Fibroblast of lung (primary cell): Measurements from ENCODE around the gene HELB. TPM values are rescaled to one million over a fixed set of nuclear protein-coding genes. Genes with fewer than 3 reads are reported as not detected.

Experiments
- DNase-seq, 2 donors: peaks; one replicate each; pipeline versions ENCODE4 v3.0.0 to v3.0.0-alpha.2; 2010; ENCODE audit warnings: low read depth in 2 of 2
- H2AFZ ChIP-seq: 2 replicates; pipeline ENCODE4 v1.5.1; 2012; ENCODE audit warnings: low read length, control low read depth, inconsistent platforms
- H3K27ac ChIP-seq: 2 replicates; pipeline ENCODE4 v1.5.1; 2011; ENCODE audit warnings: low read length, control low read depth; ENCODE audit not compliant: insufficient read depth
- H3K27me3 ChIP-seq: 2 replicates; pipeline ENCODE4 v1.5.1; 2011; ENCODE audit warnings: mild to moderate bottlenecking, low read length; ENCODE audit not compliant: control insufficient read depth, insufficient read depth
- H3K36me3 ChIP-seq: 2 replicates; pipeline ENCODE4 v1.5.1; 2011; ENCODE audit warnings: low read length; ENCODE audit not compliant: control insufficient read depth, insufficient read depth
- H3K4me1 ChIP-seq: 2 replicates; pipeline ENCODE4 v1.5.1; 2011; ENCODE audit warnings: low read length; ENCODE audit not compliant: control insufficient read depth, insufficient read depth; ENCODE audit errors: extremely low read depth
- H3K4me2 ChIP-seq: 2 replicates; pipeline ENCODE4 v1.5.1; 2011; ENCODE audit warnings: low read length, control low read depth; ENCODE audit not compliant: insufficient read depth; ENCODE audit errors: extremely low read depth
- H3K4me3 ChIP-seq, 4 experiments: fragments of 200-600 bp in 1 of 4; sonication (generic) in 1 of 4; replicated peaks in 1 of 4; 2 replicates each; pipeline ENCODE4 v1.5.1; 2011 to 2016; ENCODE audit warnings: low read length in 4 of 4, low read depth in 3 of 4, mild to moderate bottlenecking in 3 of 4, control low read depth in 2 of 4, inconsistent platforms in 1 of 4, mixed read lengths in 1 of 4; ENCODE audit not compliant: insufficient read depth in 1 of 4; ENCODE audit errors: control extremely low read depth in 1 of 4
- H3K79me2 ChIP-seq: 2 replicates; pipeline ENCODE4 v1.5.1; 2012; ENCODE audit warnings: mild to moderate bottlenecking, low read length, inconsistent platforms; ENCODE audit not compliant: control insufficient read depth, insufficient read depth
- H3K9ac ChIP-seq: 2 replicates; pipeline ENCODE4 v1.5.1; 2011; ENCODE audit warnings: mild to moderate bottlenecking, low read length, control low read depth; ENCODE audit not compliant: insufficient read depth
- H3K9me3 ChIP-seq: 2 replicates; pipeline ENCODE4 v1.5.1; 2012; ENCODE audit warnings: low read depth, low read length; ENCODE audit not compliant: control insufficient read depth, insufficient read depth
- H4K20me1 ChIP-seq: 2 replicates; pipeline ENCODE4 v1.5.1; 2011; ENCODE audit warnings: low read length; ENCODE audit not compliant: control insufficient read depth, insufficient read depth; ENCODE audit errors: extremely low read depth
- EZH2 ChIP-seq: IDR thresholded peaks from 2 replicates; pipeline ENCODE4 v1.5.1; 2012; ENCODE audit warnings: low read length, control low read depth, mild to moderate bottlenecking; ENCODE audit errors: missing control alignments
- polyA plus RNA-seq, 2 donors: library from polyadenylated mRNA; depleted of rRNA in 1 of 2; stranded (reverse) in 1 of 2; unstranded in 1 of 2; fragments of >200 nt; gene quantifications; 2 replicates each; pipeline ENCODE4 v1.2.1, GENCODE V29; 2011 to 2012; ENCODE audit warnings: missing spikeins in 1 of 2
- total RNA-seq: library from RNA; depleted of rRNA; stranded (reverse); fragments of >200 nt; gene quantifications from 2 replicates; pipeline ENCODE4 v1.2.1, GENCODE V29; 2014
- TF ChIP-seq, protein P1 (sequence below), 2 donors: IDR thresholded peaks in 1 of 2; conservative IDR thresholded peaks in 1 of 2; 1 replicate in 1 of 2; 2 replicates in 1 of 2; pipeline ENCODE4 v1.5.1; 2011 to 2012; ENCODE audit warnings: low read length in 2 of 2, control low read depth in 1 of 2, inconsistent platforms in 1 of 2, low read depth in 1 of 2, mild to moderate bottlenecking in 1 of 2

The HELB gene
- total and polyA plus RNA-seq, 2 donors (not counting 1 experiment from before 2014, with no cell fraction given), result 1.2 to 3.1 TPM

DNA sequence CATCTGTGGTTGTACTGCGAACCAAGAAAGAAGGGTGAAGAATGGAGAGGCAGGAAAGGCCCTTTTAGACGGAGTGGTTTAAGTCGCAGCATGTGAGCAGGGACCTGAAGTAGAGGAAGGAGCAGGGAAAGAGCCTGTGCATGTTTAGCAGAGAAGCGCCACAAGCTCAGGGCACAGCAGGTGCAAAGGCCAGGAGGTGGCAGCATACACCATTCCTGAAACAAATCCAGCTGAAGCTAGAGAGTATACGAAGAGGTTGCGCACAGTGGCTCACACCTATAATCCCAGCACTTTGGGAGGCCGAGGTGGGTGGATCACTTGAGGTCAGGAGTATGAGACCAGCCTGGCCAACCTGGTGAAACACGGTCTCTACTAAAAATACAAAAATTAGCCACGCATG is 49.9 kb downstream of the HELB start:
- H4K20me1 ChIP-seq, result no peaks in the 10 kb centered on the region
- DNase-seq, result peak; percentile 4 to 9
- no peaks in the 10 kb centered on the region for H3K27me3 ChIP-seq
- no peaks in the 10 kb centered on the region for H3K9me3 ChIP-seq
- no peaks in the 10 kb centered on the region for H3K79me2 ChIP-seq
- TF ChIP-seq, protein P1, sequence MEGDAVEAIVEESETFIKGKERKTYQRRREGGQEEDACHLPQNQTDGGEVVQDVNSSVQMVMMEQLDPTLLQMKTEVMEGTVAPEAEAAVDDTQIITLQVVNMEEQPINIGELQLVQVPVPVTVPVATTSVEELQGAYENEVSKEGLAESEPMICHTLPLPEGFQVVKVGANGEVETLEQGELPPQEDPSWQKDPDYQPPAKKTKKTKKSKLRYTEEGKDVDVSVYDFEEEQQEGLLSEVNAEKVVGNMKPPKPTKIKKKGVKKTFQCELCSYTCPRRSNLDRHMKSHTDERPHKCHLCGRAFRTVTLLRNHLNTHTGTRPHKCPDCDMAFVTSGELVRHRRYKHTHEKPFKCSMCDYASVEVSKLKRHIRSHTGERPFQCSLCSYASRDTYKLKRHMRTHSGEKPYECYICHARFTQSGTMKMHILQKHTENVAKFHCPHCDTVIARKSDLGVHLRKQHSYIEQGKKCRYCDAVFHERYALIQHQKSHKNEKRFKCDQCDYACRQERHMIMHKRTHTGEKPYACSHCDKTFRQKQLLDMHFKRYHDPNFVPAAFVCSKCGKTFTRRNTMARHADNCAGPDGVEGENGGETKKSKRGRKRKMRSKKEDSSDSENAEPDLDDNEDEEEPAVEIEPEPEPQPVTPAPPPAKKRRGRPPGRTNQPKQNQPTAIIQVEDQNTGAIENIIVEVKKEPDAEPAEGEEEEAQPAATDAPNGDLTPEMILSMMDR (conservative IDR thresholded peaks at IDR 0.05 in 1 of 2, IDR thresholded peaks at IDR 0.05 in 1 of 2; ENCODE audit: low read depth in 1 of 2, low read length in 2 of 2), result peak; percentile 24 to 28
- no peak for TF ChIP-seq EZH2
- no peak overlapping the region for H2AFZ ChIP-seq
- H3K27ac ChIP-seq, result no peak overlapping the region
- no peaks in the 10 kb centered on the region for H3K36me3 ChIP-seq
- H3K4me1 ChIP-seq, result no peaks in the 10 kb centered on the region
- no peak overlapping the region for H3K9ac ChIP-seq
- H3K4me2 ChIP-seq, result no peak overlapping the region
- no peak overlapping the region for H3K4me3 ChIP-seq

DNA sequence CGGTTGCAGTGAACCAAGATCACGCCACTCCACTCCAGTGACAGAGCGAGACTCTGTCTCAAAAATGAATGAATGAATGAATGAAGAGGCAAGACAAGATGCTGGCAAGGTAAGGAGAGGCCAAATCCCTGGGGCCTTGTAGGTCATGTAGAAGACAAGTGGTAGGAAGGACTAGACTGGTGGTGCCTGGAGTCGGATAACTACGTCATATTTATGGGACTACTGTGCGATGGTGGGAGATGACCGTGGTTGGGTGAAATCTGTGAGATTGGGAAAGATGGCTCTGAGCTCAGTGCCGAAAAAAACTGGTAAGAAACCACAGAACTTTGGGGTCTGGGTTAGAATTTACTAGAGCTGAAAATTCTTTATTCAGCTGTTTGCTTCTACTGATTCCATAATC is 50.6 kb downstream of the HELB start:
- no peak overlapping the region for H3K4me3 ChIP-seq
- H3K4me2 ChIP-seq, result no peak overlapping the region
- no peaks in the 10 kb centered on the region for H3K79me2 ChIP-seq
- H3K27me3 ChIP-seq, result no peaks in the 10 kb centered on the region
- H3K9me3 ChIP-seq, result no peaks in the 10 kb centered on the region
- no peak for DNase-seq
- no peak overlapping the region for H2AFZ ChIP-seq
- H3K36me3 ChIP-seq, result no peaks in the 10 kb centered on the region
- H4K20me1 ChIP-seq, result no peaks in the 10 kb centered on the region
- no peak overlapping the region for H3K9ac ChIP-seq
- TF ChIP-seq, protein P1 (conservative IDR thresholded peaks at IDR 0.05 in 1 of 2, IDR thresholded peaks at IDR 0.05 in 1 of 2; ENCODE audit: low read depth in 1 of 2, low read length in 2 of 2), result no peak
- no peak for TF ChIP-seq EZH2
- H3K27ac ChIP-seq, result no peak overlapping the region
- no peaks in the 10 kb centered on the region for H3K4me1 ChIP-seq

DNA sequence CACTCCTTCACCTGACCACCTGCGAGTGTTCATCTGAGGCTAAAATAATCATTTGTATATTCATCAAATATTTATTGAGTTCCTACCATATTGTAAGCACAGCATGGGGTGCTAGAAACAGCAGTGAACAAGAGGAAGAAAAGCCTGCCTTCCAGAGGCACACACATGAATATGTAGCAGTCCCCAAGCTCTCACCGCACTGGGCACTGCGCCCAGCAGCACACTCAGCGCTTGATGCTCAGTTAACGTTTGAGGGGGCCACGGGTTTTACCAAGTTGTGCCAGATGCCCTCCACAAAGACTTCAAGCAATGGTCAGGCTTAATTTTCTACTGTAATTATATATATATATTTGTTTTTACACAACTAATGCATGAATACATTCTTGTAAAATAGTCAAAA is 52.0 kb downstream of the HELB start:
- Histone ChIP-seq H3K27me3 (no peaks in the 10 kb centered on the region), H3K9ac (no peak overlapping the region), H4K20me1 (no peaks in the 10 kb centered on the region), H3K36me3 (no peaks in the 10 kb centered on the region), H3K79me2 (no peaks in the 10 kb centered on the region), H3K27ac (no peak overlapping the region), H3K4me2 (no peak overlapping the region), H3K4me3 (no peak overlapping the region), H3K9me3 (no peaks in the 10 kb centered on the region), H2AFZ (no peak overlapping the region), H3K4me1 (no peaks in the 10 kb centered on the region)
- TF ChIP-seq EZH2, result no peak
- TF ChIP-seq, protein P1 (conservative IDR thresholded peaks at IDR 0.05 in 1 of 2, IDR thresholded peaks at IDR 0.05 in 1 of 2; ENCODE audit: low read depth in 1 of 2, low read length in 2 of 2), result no peak
- DNase-seq, result peak in 1 of 2 donors; percentile 45
